ENCODE results near the gene MAP7D1.
"Not testable (repeated sequence)": the region's sequence is repeated elsewhere in the genome, so short reads cannot be mapped to it uniquely, and the experiment has no call there.

Gene MAP7D1

DNA sequence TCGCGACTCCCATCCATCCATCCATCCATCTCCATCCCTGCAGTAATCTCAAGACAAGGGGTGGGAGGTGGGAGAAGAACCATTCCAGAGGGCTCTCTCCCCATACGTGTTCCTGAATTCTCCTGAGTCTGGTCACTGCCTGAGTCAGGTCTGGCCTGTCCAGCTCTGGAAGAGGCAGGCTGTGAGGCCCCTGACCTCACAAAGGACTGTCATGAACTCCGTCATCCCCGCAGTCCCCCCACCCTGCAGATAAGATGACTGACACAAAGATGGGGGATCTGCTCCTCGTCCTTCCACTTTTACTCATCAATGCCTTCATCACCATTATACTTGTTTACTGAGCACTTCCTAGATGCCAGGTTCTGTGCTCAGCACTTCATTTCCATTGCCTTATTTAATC lies 1.6 kb upstream of the MAP7D1 start:
- no peak for DNase-seq

GRCh38 chr1:36154765-36155407 lies 1.1 kb upstream of the MAP7D1 start:
- peak; percentile 49 for DNase-seq

- DNase-seq: peak; percentile 73
Measured at GRCh38 chr1:36156329-36157114, 562 bp downstream of the MAP7D1 start.

GRCh38 chr1:36157115-36157903 lies 1.3 kb downstream of the MAP7D1 start:
- DNase-seq: no peak

DNA sequence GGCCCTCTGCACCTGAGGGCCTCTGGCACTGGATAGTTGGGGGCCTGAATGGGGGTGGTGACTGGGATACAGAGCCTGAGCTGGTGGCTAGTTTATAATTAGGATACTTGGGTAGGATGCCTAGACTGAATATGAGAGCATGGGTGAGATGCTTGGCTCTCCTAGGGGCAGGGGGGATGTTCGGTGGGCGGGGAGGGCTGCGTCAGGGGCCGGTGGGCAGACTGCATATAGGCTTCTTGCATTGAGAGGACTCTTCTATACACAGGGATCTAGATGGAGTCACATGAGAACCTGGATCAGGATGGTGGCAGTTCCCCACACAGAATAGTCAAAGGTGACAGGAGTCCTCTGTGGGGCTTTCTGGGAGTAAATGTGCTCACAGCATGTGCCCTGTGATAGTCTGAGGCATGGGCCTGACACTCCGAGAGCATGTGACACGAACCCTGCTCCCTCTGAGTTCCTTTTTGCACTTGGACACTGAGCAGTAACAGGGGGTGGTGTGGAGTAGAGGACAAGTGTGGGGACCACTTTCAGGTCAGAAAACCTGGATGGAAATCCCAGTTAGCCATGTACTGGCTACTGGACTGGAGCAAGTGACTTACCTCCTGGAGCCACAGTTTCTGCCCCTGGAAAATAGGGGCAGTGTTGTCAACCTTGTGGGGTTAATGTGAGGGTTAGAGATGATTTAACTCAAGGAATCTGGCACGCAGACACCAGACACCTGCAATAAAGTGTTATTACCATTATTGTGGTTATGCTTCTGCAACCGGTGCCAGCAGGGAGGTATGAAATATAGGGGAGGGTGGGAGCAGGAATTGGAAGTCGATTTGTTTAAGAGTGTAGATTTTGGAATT lies 2.2 kb downstream of the MAP7D1 start:
- DNase-seq: no peak

DNA sequence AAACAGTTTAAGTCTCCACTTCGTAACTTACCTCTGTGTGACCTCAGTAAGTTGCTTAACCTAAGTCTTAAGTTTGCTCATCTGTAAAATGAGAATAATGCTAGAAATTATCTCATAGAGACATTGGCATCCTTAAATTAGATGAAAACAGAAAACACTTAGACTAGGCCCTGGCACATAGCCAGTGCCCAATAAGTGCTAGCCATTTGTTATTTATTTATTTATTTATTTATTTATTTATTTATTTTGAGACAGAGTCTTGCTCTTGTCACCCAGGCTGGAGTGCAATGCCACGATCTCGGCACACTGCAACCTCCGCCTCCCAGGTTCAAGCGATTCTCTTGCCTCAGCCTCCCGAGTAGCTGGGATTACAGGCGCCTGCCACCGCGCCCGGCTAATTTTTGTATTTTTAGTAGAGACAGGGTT lies 2.9 kb downstream of the MAP7D1 start:
- DNase-seq: not testable (repeated sequence)

DNA sequence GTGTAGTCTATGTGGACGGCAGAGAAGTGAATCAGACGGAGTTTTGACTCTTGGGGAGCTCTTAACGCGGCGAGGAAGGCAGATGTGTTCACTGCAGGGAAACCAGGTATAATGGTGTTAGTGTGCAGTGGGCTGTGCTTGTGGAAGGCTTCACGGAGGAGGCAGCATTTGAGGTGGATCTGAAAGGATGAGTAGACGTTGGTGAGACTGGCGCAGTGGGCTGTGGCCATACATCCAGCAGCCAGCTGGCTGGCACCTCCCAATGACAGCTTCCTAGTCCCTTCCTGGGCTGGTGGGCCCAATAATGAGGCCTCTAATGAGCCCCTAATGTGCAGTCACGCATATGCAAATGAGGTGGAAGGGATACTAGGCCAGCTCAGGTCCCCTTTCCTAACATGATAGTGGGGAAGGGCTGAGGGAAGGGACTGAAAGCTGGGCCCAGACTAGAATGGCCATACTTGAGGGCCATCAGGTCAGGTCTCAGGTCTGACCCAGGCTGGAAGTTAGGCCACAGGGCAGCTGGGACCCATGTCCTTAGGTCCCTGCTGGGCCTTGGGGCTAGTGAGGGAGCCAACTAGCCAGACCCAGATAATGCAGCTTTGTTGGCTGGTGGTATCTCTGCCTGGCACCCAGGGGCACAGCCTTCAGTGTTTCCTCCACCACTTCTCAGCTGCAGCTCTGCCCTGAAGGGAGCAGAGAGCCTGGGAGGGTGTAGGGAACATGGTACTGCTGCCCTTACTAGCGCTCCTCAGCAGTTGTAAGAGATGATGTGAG lies 3.8 kb downstream of the MAP7D1 start:
- DNase-seq: no peak

DNA sequence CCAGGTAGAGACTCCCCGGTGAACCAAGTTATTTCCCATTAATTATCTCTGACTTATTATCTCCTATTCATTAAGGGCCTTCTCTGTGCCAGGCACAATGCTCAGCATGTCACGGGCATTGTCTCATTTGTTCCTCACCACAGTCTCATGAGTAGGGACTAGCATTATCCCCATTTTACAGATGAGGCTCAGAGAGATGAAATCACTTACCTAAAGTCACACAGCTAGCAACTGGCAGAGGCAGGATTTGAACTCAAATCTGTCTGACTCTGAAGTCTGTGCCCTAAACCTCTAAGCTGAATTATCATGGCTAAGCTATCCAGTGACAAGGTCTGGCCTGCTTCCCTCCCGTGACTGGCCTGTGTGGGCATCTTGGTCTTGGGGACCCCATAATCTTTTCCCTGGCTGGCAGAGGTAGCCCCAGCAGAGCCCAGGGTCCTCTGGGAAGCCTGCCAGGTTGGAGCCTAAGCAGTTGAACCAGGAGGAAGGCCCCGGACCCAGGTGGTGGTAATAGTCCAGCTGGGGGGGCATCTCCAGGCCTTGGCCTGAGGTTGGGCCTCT lies 4.5 kb downstream of the MAP7D1 start:
- no peak for DNase-seq

- no peak for DNase-seq
Measured at GRCh38 chr1:36160949-36161485, 5.1 kb downstream of the MAP7D1 start.

GRCh38 chr1:36161641-36162531 lies 5.9 kb downstream of the MAP7D1 start:
- DNase-seq: no peak

- DNase-seq: no peak
Measured at GRCh38 chr1:36162680-36163239, 6.8 kb downstream of the MAP7D1 start.

DNA sequence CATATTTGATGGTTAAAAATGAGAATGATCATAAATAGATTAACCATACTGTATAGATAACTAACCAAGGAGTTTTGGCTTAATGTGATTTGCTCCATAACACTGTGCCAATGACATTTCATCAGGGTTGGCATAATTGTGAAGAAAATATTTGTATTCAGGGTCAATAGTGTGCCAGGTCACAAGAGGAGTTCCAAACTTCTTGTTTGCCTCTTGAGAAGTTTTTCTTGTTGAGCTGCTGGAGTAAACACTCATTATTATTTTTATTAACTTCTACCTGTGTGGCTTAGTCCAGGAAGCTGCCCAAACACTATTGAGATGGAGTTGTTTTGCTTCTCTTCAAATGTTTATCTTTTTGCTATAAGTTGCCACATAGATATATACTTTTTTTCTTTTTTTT lies 7.5 kb downstream of the MAP7D1 start:
- DNase-seq: no peak

DNA sequence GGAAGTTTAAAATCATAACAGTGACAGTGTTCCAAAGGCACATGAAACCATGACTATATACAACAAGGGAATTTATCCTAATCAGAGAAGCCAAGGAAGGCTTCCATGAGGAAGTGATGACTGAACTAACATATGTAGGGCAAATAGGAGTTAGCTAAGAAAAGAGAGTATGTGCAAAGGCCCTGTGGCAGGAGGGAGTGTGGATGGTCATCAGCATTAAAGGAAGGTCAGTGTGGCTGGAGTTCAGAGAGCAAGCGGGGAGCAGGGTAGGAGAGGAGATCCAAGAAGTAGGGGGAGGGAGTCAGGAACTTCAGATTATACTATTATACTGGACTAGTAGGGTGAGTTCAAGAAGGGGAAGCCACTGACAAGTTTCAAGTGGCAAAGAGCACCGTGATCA lies 8.4 kb downstream of the MAP7D1 start:
- no peak for DNase-seq

- DNase-seq: no peak
Measured at GRCh38 chr1:36165145-36165544, 9.2 kb downstream of the MAP7D1 start.

DNA sequence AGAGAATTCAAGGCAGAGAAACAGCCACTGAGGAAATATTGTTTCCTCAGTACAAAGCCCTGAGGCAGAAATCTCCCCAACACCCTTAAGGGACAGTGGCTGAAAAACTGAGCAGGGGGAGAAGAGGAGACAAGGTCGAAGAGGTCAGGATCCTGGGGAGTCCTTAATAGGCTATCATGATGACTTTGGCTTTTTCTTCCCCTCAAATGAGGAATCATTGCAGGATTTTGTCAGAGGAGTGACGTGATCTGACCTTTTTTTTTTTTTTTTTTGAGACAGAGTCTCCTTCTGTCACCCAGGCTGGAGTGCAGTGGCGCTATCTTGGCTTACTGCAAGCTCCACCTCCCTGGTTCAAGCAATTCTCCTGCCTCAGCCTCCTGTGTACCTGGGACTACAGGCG lies 10.2 kb downstream of the MAP7D1 start:
- DNase-seq: no peak

GRCh38 chr1:36166938-36167905 lies 11.3 kb downstream of the MAP7D1 start:
- no peak for DNase-seq

GRCh38 chr1:36168514-36168913 lies 12.6 kb downstream of the MAP7D1 start:
- DNase-seq: no peak

- no peak for DNase-seq
Measured at GRCh38 chr1:36170643-36171412, 14.9 kb downstream of the MAP7D1 start.
